T47D (cell line): ENCODE measurements around the gene BICDL1.

Source experiments
- DNase-seq, 2 experiments: peaks; one replicate each; pipeline versions ENCODE4 v3.0.0 to v3.0.0-alpha.2; 2011 to 2012; ENCODE audit warnings: low read depth in 1 of 2, low spot score in 1 of 2
- JUND ChIP-seq: IDR thresholded peaks from 2 replicates; pipeline ENCODE4 v1.6.1; 2012; ENCODE audit warnings: low read depth
- in situ Hi-C: cut with HindIII; loops from 2 replicates; pipeline ENCODE4 v1.10.0; 2016; ENCODE audit warnings: low sequenced_read_pairs, low pct_unique_long_range_greater_than_20kb

BICDL1 gene

DNA sequence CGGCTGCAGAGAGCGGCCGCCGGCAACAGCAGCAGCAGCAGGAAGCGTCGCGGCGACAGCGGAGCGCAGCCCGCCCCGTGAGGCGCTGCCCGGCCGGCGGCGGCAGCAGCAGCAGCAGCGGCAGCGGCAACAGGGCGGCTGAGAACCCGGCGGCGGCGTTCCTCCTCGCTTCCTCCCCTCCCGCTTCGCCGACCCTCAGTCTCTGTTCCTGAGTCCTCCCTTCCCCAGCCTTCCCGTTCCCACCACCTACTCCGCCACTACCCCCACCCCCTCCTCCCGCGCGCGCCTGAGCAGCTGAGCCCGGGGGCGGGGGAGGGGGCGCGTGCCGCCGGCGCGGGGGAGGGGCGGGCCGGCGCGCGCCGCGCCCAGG is 310 bp downstream of the BICDL1 start:
- in situ Hi-C loops: no loop called here
- DNase-seq: no peak
- no peak for TF ChIP-seq JUND

DNA sequence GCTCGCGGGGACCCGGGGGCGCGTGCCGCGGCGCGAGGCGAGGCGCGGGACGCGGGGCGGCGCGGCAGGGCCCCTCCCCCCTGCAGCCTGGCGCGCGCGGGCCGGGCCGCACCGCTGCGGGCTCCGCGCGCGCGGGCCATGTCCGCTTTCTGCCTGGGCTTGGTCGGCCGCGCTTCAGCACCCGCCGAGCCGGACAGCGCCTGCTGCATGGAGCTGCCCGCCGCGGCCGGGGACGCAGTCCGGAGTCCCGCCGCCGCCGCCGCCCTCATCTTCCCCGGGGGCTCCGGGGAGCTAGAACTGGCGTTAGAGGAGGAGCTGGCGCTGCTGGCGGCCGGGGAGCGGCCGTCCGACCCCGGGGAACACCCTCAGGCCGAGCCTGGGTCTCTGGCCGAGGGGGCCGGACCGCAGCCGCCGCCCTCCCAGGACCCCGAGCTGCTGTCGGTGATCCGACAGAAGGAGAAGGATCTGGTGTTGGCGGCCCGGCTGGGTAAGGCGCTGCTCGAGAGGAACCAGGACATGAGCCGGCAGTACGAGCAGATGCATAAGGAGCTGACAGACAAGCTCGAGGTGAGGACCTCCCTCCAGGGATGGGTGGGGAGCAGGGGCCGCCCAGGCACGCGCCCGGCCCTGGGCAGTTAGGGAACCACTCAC is 820 bp downstream of the BICDL1 start:
- TF ChIP-seq JUND: no peak
- DNase-seq: peak; percentile 65 to 89
- in situ Hi-C loops: no loop called here

DNA sequence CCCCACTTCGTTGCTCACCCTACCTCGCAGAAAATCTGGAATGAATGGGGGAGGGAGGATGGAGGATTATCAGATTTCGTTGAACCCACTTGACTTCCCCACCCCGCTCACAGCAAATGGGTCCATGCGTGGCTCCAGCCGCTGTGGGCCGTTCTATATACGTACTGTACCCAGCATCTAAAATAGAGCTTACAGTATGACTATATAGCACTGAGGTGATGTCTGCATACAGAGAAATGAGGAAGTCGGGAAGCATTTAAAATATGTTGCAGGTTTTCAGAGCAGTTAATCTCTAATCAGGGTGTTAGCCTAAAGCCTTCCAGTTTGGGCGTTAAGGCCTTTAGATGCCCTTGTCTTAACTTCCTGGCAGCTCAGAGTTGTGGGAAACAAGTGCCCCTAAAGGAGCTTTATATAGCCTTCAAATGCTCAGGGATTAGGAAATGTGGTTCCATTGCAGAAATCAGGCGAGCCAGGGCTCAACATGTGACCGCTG is 1.4 kb downstream of the BICDL1 start:
- peak; percentile 15 to 19 for DNase-seq
- TF ChIP-seq JUND: no peak
- in situ Hi-C loops: no loop called here

DNA sequence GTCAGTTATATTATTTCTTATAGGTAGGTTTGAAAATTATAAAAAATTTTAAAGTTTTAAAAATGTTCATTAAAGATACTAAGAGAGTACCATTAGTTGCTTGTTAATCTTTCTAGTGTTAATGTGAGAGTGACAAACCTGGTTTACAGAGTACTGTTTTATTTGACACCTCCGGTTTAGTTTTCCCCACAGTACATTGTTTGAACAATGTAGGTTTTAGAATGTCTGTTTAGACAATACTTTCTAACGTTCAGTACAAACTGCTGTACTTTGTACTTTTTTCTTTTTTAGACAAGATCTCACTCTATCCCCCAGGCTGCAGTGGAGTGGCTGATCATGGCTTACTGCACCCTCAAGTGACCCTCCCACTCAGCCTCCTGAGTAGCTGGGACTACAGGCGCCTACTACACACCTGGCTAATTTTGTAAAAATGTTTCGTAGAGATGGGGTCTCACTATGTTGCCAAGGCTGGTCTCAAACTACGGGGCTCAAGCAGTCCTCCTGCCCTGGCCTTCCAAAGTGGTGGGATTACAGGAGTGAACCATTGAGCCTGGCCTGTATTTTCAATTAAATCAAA is 3.2 kb downstream of the BICDL1 start:
- TF ChIP-seq JUND: no peak
- in situ Hi-C loops: no loop called here

DNA sequence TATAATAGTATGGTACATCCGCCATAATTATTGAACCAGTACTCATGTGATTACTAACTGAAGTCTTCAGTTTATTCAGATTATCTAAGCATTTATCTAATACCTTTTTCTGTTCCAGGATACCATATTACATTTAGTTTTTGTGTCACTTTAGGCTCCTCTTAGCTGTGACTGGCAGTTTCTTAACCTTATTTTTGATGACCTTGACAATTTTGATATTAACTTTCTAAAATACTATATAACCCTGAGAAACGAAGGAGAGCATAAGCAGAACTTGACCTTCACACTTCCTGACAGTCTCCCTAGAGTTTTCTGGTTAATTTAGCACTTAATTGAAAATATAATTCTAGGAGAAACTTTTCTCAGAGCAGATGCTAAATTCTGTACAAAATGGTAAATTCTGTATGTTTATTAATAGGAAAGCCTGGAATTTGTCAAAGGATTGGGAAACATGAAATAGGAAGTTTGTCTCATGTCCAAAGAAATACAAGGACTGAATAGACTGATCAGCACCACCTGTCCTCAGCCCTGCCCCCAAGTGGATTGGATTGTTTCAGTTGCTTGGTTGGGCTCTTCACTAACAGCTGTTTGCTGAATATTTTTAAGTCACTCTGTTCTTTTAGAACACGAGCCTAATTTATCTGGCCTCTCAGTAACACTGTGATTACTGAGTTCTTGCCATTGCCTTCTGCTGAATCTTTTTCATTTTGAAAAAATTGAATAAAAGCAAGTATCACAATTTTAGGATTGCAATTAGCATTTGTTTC is 6.0 kb downstream of the BICDL1 start:
- DNase-seq: no peak

More for the DNA sequence above, 3.2 kb downstream of the BICDL1 start:
- no peak for DNase-seq

DNA sequence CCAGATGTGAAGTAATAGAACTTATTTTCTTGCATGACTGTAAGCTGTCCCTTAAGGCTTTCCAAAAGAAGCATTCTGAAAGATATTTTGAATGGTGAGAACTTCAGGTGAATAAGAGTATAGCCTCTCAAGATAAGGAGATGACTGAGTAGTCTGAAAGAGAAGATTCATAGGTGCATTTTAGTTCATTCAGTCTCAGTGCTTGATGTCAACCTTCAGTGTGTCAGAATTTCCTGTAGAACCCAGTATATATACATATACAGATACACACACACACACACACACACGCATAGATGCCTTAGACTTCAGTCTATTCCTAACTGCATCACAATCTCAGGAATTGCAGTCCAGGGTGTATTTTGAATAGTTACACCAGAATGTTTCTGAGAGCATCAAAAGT is 7.4 kb downstream of the BICDL1 start:
- TF ChIP-seq JUND: no peak
- in situ Hi-C loops: no loop called here
- DNase-seq: no peak

More for the DNA sequence above, 6.0 kb downstream of the BICDL1 start:
- in situ Hi-C loops: no loop called here
- no peak for TF ChIP-seq JUND

DNA sequence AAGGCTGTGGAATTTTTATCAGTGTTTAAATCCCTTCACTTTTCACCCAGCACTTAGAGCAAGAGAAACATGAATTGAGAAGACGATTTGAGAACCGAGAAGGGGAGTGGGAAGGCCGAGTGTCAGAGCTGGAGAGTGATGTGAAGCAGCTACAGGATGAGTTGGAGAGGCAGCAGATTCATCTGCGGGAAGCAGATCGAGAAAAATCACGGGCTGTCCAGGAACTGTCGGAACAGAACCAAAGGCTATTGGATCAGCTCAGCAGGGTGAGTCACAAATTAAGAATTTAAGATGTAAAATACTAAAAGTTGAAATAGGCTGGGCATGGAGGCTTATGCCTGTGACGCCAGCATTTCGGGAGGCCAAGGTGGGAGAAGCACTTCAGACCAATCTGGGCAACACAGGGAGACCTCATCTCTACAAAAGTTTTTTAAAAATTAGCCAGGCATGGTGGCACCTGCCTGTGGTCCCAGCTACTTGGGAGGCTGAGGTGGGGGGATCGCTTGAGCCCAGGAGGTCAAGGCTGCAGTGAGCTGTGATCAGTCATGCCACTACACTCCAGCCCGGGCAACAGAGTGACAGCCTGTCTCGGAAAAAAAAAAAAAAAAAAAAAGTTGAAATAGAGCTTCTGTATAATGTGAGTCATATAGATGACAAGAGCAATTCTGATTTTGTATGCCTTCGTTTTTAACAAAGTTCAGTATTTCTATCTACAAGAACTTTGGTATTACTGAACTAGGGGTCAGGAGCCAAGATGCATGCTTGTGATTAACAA is 9.6 kb downstream of the BICDL1 start:
- no peak for TF ChIP-seq JUND
- in situ Hi-C loops: no loop called here
- no peak for DNase-seq

DNA sequence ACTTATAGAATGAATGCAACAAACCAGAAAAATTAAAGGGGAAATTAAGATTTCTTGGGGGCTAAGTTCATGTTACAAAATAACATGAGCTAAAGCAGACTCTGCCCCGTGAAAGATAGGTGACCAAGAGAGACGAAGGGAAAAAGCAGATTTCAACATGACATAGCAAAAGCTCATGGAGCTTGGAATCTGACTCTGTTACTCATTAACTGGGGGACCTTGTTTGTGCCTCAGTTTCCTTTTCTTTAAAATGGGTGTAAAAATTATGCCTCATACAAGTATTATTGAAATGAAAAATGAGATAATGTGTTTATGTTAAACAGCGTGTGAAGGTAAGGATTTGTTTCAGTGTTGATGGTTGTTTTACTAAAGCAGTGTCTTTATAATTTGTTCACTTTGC is 11.5 kb downstream of the BICDL1 start:
- in situ Hi-C loops: no loop called here
- TF ChIP-seq JUND: no peak

DNA sequence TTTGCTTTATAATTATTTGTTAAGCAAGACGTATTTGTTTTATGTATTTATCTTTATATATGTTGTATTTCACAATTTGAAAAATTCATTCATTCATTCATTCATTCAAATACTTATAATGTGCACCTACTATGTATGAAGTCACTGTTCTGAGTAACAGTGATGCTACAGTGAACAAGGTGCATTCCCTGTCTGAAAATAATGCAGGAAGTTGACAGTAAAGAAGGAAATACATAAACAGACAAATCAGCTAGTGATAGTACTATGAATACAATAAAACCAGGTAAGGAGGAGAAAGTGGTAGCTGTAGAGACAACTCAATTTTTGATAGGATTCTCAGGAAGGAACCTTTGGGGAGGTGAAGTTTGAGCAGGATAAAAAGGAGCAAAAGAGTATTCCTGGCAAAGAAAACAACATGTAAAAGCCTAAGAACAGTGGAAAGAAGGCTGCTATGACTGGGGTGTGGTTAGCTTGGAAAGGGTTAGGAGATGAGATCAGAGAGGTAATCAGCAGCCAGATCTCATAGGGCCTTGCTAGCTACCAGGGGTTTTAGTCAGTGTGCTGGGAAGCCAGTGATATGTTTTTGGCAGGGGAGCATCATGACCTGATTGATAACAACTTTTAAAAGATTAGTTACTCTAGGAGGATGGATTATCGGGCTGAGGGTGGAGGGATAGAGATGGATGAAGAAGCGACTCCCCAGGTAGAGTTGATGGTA is 17.4 kb downstream of the BICDL1 start:
- in situ Hi-C loops: no loop called here

More for the DNA sequence above, 11.5 kb downstream of the BICDL1 start:
- DNase-seq: no peak

DNA sequence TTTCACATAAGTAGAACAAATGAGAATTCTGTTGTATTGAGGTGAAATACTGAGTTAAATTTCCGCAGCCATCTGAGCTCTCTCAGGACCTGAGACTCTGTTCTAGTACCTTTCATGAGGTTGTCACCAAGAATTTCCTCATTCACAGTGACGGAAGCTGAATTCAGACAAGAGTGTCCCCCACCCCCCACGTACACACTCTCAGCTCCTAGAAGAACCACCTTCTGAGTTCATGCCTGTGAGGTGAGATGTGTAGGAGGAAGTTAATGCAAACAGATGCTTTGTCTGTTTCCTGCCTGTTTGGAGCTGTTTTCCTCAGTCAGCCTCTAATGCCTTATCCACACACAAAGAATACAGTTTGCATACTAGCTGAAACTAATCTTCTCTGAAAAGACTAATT is 18.2 kb downstream of the BICDL1 start:
- in situ Hi-C loops: no loop called here
- DNase-seq: no peak
- TF ChIP-seq JUND: no peak

More for the DNA sequence above, 17.4 kb downstream of the BICDL1 start:
- no peak for DNase-seq
- TF ChIP-seq JUND: no peak

DNA sequence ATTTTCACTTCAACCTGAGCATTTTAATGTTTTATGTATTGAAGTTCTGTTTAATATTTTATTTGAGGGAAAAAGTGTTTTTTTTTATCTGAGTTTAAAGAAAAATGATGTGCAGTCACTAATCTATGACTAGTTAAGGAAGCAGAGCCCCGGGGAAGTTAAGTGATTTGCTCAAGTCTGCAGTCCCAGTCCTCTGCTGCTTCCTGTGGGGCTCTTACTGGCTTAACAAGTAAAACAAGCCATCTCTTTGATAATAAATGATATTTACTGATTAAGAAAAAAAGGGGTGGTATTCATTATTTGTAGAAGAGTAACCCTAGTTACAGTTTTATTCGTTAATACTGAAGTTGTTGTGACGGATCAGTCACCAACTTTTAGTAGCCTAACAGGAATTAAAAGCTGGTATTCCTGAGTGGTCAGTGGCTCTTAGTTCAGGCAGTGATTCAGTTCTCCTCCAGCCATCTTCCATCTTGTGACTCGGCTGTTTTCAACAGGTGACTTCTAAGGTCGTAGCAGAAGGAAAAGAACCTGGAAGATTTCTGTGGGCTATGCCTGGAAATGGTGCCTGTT is 21.7 kb downstream of the BICDL1 start:
- no peak for TF ChIP-seq JUND
- in situ Hi-C loops: no loop called here
- DNase-seq: no peak

DNA sequence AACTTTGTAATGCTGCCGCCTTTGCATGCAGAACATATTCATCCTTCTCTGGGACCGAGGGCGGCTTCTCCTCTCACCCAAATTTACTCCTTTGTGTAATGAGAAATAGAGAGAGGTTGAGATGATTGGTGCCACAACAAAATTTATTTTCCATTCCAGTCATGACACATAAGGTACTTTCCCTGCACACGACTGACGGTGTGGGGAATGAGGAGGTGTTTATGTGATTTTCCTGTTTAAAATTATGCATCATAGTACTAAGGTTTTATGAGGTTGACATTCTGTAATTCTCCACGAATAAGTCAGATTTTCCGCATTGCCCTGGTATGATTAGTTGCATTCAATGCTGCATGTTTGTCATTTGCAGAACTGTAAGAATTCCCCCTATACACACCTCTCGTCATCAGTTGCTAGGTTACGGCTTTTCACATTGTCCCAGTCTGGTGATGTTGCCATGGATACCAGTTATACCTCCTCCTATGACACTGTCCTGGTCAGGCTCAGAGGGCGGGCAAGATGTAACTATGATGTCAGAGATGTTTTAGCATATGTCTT is 23.1 kb downstream of the BICDL1 start:
- no peak for DNase-seq
- in situ Hi-C loops: no loop called here
- no peak for TF ChIP-seq JUND
